Prostate gland (tissue), 2 donors: ENCODE results near the gene AFF3. TPM values are rescaled to one million over a fixed set of nuclear protein-coding genes. Genes with fewer than 3 reads are reported as not detected.

ENCODE experiments used
- DNase-seq: peaks from one replicate; pipeline ENCODE4 v3.0.0-alpha.2; 2019; ENCODE audit warnings: low spot score
- H3K27ac ChIP-seq, 2 donors: fragments of 200-600 bp; sonication (generic); 2 replicates each; pipeline ENCODE4 v1.5.1; 2017 to 2019
- H3K27me3 ChIP-seq: fragments of 200-600 bp; sonication (generic); replicated peaks from 2 replicates; pipeline ENCODE4 v1.5.1; 2019; ENCODE audit not compliant: insufficient read depth
- H3K36me3 ChIP-seq, 2 donors: fragments of 200-600 bp; sonication (generic); 1 replicate in 1 of 2; 2 replicates in 1 of 2; pipeline versions ENCODE4 v1.5.1 to v1.8.1; 2017 to 2019
- H3K4me1 ChIP-seq: fragments of 200-600 bp; sonication (generic); replicated peaks from 2 replicates; pipeline ENCODE4 v1.5.1; 2019
- H3K4me3 ChIP-seq, 2 donors: fragments of 200-600 bp; sonication (generic); 2 replicates each; pipeline ENCODE4 v1.5.1; 2017 to 2019
- H3K9me3 ChIP-seq: fragments of 200-600 bp; sonication (generic); 2 replicates; pipeline ENCODE4 v1.5.1; 2017
- POLR2A ChIP-seq: fragments of 450-650 bp; IDR thresholded peaks from one replicate; pipeline ENCODE4 v1.6.1; 2016; ENCODE audit warnings: antibody characterized with exemption, mild to moderate bottlenecking
- POLR2AphosphoS5 ChIP-seq: sonication (generic); formaldehyde crosslinking; IDR thresholded peaks from one replicate; pipeline ENCODE4 v1.6.1; 2017; ENCODE audit warnings: antibody characterized with exemption
- WGBS: methylation state at CpG from one replicate; pipeline ENCODE4 v1.1.5; 2018; 5-methylcytosine and 5-hydroxymethylcytosine counted together
- intact Hi-C: fragments of 100-400 bp; cut with DNase I; formaldehyde crosslinking; loops from one replicate; pipeline ENCODE4 v1.14.2; 2022
- total RNA-seq, 2 donors: library from RNA; depleted of rRNA; stranded (reverse); fragments of >200 nt; gene quantifications; one replicate each; pipeline ENCODE4 v1.1.0, GENCODE V29; 2016
- TF ChIP-seq, protein P1 (sequence below), 4 experiments: fragments of 200-600 bp in 2 of 4; fragments of 450-650 bp in 2 of 4; sonication (generic) in 2 of 4; IDR thresholded peaks; 1 replicate in 3 of 4; 2 replicates in 1 of 4; pipeline ENCODE4 v1.5.1; 2016 to 2019; ENCODE audit warnings: antibody characterized with exemption in 4 of 4, mild to moderate bottlenecking in 2 of 4, moderate library complexity in 2 of 4

Gene AFF3
- total RNA-seq, 2 donors from 2014 or later, result 74.4 to 113 TPM

DNA sequence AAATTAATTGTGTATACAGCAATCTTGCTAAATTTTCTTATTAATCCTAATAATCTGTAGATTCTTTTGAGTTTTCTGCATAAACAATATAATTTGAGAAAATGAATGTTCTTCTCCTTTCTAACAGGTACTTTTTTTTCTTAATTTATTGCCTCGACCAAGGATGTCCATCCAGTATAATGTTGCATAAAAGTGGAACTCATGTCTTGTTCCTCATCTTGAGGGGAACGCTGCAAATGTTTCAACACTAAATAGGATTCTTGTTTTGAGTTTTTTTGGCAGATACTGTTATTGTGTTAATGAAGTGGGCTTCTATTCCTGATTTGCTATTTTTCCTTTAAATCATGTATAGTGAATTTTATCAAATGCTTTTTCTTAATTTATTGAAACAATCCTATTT is 408.2 kb downstream of the AFF3 start:
- no peak overlapping the region for H3K4me3 ChIP-seq
- no peak for DNase-seq
- no peaks in the 10 kb centered on the region for H3K4me1 ChIP-seq
- H3K9me3 ChIP-seq, result no peaks in the 10 kb centered on the region
- H3K36me3 ChIP-seq, result no peaks in the 10 kb centered on the region
- WGBS, result 81% methylated on average over 2 of the region's 2 CpGs
- no peak overlapping the region for H3K27ac ChIP-seq
- intact Hi-C loops, result no loop called here
- no peaks in the 10 kb centered on the region for H3K27me3 ChIP-seq
- TF ChIP-seq, protein P1, sequence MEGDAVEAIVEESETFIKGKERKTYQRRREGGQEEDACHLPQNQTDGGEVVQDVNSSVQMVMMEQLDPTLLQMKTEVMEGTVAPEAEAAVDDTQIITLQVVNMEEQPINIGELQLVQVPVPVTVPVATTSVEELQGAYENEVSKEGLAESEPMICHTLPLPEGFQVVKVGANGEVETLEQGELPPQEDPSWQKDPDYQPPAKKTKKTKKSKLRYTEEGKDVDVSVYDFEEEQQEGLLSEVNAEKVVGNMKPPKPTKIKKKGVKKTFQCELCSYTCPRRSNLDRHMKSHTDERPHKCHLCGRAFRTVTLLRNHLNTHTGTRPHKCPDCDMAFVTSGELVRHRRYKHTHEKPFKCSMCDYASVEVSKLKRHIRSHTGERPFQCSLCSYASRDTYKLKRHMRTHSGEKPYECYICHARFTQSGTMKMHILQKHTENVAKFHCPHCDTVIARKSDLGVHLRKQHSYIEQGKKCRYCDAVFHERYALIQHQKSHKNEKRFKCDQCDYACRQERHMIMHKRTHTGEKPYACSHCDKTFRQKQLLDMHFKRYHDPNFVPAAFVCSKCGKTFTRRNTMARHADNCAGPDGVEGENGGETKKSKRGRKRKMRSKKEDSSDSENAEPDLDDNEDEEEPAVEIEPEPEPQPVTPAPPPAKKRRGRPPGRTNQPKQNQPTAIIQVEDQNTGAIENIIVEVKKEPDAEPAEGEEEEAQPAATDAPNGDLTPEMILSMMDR (IDR thresholded peaks at IDR 0.05), result no peak
- TF ChIP-seq POLR2A (no peak), POLR2AphosphoS5 (no peak)

DNA sequence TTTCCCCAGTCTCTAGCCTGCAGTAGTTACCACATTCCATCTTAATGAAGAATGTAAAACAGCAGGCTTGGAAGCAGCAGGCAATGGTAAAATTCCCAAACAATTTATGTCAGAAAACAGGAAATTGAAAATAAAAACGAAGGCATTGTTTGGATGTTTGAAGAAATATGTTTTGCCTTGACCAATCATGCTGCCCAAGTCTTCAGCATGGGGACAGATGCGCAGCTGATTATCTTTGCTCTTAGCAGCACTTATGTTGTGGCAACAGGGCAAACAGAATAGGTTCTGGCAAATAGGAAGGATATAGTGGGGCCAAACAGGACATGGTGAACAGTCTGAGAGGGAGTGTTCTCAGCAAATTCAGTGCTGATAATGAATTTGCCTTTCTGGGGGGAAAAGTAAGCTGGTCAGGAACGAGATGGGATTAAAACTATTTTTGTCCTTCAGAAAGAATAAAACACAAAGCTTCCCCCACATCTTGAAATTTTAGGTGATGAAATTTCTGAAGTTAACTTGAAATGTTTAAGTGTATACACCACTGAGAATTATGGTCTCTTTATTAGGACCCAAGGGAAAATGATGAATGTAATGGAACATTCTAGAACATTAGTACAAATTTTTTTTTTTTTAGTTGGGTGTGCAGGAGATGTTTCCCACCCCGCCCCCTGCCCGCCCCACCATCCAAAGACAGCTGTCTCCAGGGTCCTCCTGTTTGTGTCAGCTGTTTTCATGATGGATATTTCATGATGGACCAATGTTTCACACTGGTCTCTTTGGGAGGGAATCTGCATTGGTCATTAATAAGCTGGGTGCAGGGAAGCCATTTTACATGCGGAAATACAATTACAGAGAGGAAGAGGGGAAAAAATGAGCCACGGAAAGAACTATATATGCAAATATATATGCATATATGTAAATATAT is 413.0 kb downstream of the AFF3 start:
- Histone ChIP-seq H3K36me3 (no peaks in the 10 kb centered on the region), H3K27ac (no peak overlapping the region), H3K4me3 (no peak overlapping the region), H3K27me3 (no peaks in the 10 kb centered on the region), H3K4me1 (no peaks in the 10 kb centered on the region), H3K9me3 (no peaks in the 10 kb centered on the region)
- TF ChIP-seq, protein P1 (IDR thresholded peaks at IDR 0.05), result no peak
- TF ChIP-seq POLR2AphosphoS5 (no peak), POLR2A (no peak)
- WGBS, result 88% methylated on average over 7 of the region's 7 CpGs
- DNase-seq, result no peak
- intact Hi-C loops, result no loop called here

DNA sequence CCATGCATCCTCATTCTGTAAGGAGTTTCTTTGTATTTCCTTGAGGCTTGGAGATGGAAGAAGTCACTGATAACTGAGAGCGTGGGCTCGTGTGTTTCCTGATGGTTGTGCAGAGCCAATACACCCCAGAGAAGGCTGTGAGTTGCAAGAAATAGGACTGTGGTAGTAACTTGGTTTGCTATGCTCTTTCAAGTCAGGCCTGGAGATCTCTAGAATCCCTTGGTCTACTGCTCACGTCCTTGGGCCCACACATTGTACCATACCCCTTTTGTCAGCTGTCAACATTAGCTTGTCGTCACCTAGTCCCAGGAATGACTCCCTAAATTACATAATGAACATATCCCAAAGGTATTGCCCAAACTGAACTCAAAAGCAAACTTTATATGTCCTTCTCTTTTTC is 414.2 kb downstream of the AFF3 start:
- no peaks in the 10 kb centered on the region for H3K36me3 ChIP-seq
- intact Hi-C loops, result no loop called here
- 72% methylated on average over 4 of the region's 4 CpGs for WGBS
- H3K9me3 ChIP-seq, result no peaks in the 10 kb centered on the region
- no peak overlapping the region for H3K27ac ChIP-seq
- DNase-seq, result no peak
- no peaks in the 10 kb centered on the region for H3K27me3 ChIP-seq
- TF ChIP-seq, protein P1 (IDR thresholded peaks at IDR 0.05), result no peak
- TF ChIP-seq POLR2AphosphoS5 (no peak), POLR2A (no peak)
- H3K4me3 ChIP-seq, result no peak overlapping the region
- no peaks in the 10 kb centered on the region for H3K4me1 ChIP-seq

DNA sequence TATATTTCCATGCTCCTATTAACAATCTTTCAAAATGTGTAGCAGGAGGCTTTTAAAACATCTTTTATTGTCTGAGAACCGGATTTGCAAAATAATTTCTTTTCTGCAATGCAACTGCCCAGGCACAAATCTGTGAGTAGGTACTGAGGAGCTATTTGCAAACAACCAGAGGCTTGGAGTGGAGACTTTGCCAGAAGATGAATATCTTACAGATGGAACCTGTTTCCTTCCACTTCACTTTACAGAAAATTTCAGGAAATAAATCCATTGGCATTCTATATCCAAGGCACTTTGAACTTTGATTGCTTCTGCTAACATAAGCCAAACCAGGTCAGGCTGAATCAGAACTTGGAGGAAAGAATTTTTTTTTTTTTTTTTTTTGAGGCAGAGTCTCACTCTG is 415.2 kb downstream of the AFF3 start:
- Histone ChIP-seq H3K27me3 (no peaks in the 10 kb centered on the region), H3K4me1 (no peaks in the 10 kb centered on the region), H3K4me3 (no peak overlapping the region), H3K36me3 (no peaks in the 10 kb centered on the region), H3K27ac (no peak overlapping the region), H3K9me3 (no peaks in the 10 kb centered on the region)
- WGBS, result 15% methylated on average over 1 of the region's 1 CpG
- intact Hi-C loops, result no loop called here
- DNase-seq, result no peak
- TF ChIP-seq POLR2AphosphoS5, result no peak
- no peak for TF ChIP-seq POLR2A
- TF ChIP-seq, protein P1 (IDR thresholded peaks at IDR 0.05), result no peak

DNA sequence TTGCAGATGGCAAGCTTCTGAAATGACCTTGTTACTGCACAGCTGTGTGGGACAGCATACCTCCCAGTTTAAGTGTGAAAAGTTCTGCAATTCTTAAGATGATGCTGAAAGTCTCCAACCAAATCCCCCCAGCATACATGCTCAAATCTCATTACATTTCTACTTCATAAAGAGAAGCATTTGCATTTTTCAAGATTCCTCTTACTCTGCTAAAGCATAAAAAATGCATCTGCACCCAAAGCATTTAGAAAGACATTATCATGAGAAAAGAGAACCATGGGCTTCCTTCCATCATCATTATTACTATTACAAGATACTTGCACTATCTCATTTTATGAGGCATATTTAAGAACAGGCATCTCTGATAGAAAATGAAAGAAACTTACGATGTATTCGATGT is 415.7 kb downstream of the AFF3 start:
- H3K27me3 ChIP-seq, result no peaks in the 10 kb centered on the region
- WGBS, result 12% methylated on average over 2 of the region's 2 CpGs
- H3K36me3 ChIP-seq, result no peaks in the 10 kb centered on the region
- H3K27ac ChIP-seq, result no peak overlapping the region
- DNase-seq, result no peak
- intact Hi-C loops, result no loop called here
- no peaks in the 10 kb centered on the region for H3K9me3 ChIP-seq
- H3K4me3 ChIP-seq, result no peak overlapping the region
- H3K4me1 ChIP-seq, result no peaks in the 10 kb centered on the region
- TF ChIP-seq, protein P1 (IDR thresholded peaks at IDR 0.05), result no peak
- TF ChIP-seq POLR2A, result no peak
